ENCODE measurements around the gene SMIM45.
A peak's percentile ranks its signal among the peaks of the same experiment; 100 is the strongest.

The SMIM45 gene

GRCh38 chr22:41922940-41923594, 28.9 kb upstream of the SMIM45 start:
- H3K4me1 Mint-ChIP-seq (ENCODE audit: low read depth): peaks cover 13% of the 10 kb centered on the region
- H3K27ac Mint-ChIP-seq: no peak overlapping the region
- peaks cover 2% of the 10 kb centered on the region for H3K36me3 Mint-ChIP-seq (ENCODE audit: low read depth)
- H3K27me3 Mint-ChIP-seq (ENCODE audit: low read depth): peaks cover 28% of the 10 kb centered on the region
- no peak overlapping the region for H3K4me3 Mint-ChIP-seq
- no peaks in the 10 kb centered on the region for H3K9me3 Mint-ChIP-seq

GRCh38 chr22:41923595-41924276, 28.2 kb upstream of the SMIM45 start:
- H3K4me1 Mint-ChIP-seq (ENCODE audit: low read depth): peaks cover 10% of the 10 kb centered on the region
- no peak overlapping the region for H3K4me3 Mint-ChIP-seq
- H3K36me3 Mint-ChIP-seq (ENCODE audit: low read depth): peaks cover 2% of the 10 kb centered on the region
- no peaks in the 10 kb centered on the region for H3K9me3 Mint-ChIP-seq
- H3K27ac Mint-ChIP-seq: no peak overlapping the region
- H3K27me3 Mint-ChIP-seq (ENCODE audit: low read depth): peaks cover 23% of the 10 kb centered on the region

GRCh38 chr22:41925783-41926460, 26.0 kb upstream of the SMIM45 start:
- Mint-ChIP-seq H3K36me3 (ENCODE audit: low read depth) (peaks cover 2% of the 10 kb centered on the region), H3K4me1 (ENCODE audit: low read depth) (peaks cover 7% of the 10 kb centered on the region), H3K27me3 (ENCODE audit: low read depth) (peaks cover 23% of the 10 kb centered on the region), H3K27ac (no peak overlapping the region), H3K9me3 (no peaks in the 10 kb centered on the region), H3K4me3 (peak overlapping the region; percentile 64)

- no peaks in the 10 kb centered on the region for H3K9me3 Mint-ChIP-seq
- H3K4me3 Mint-ChIP-seq: peak overlapping the region; percentile 42
- H3K27ac Mint-ChIP-seq: no peak overlapping the region
- H3K27me3 Mint-ChIP-seq (ENCODE audit: low read depth): peaks cover 23% of the 10 kb centered on the region
- H3K36me3 Mint-ChIP-seq (ENCODE audit: low read depth): peaks cover 2% of the 10 kb centered on the region
- H3K4me1 Mint-ChIP-seq (ENCODE audit: low read depth): peaks cover 7% of the 10 kb centered on the region
These were observed 24.1 kb upstream of the SMIM45 start for GRCh38 chr22:41927813-41928212.

GRCh38 chr22:41928593-41929417, 23.1 kb upstream of the SMIM45 start:
- Mint-ChIP-seq H3K27ac (no peak overlapping the region), H3K27me3 (ENCODE audit: low read depth) (peaks cover 23% of the 10 kb centered on the region), H3K4me3 (no peak overlapping the region), H3K36me3 (ENCODE audit: low read depth) (peaks cover 2% of the 10 kb centered on the region), H3K9me3 (no peaks in the 10 kb centered on the region), H3K4me1 (ENCODE audit: low read depth) (peaks cover 7% of the 10 kb centered on the region)

GRCh38 chr22:41929418-41929810, 22.5 kb upstream of the SMIM45 start:
- H3K36me3 Mint-ChIP-seq (ENCODE audit: low read depth): peaks cover 2% of the 10 kb centered on the region
- H3K4me1 Mint-ChIP-seq (ENCODE audit: low read depth): peaks cover 7% of the 10 kb centered on the region
- H3K27ac Mint-ChIP-seq: no peak overlapping the region
- peaks cover 23% of the 10 kb centered on the region for H3K27me3 Mint-ChIP-seq (ENCODE audit: low read depth)
- no peaks in the 10 kb centered on the region for H3K9me3 Mint-ChIP-seq
- H3K4me3 Mint-ChIP-seq: no peak overlapping the region

GRCh38 chr22:41931701-41932269, 20.2 kb upstream of the SMIM45 start:
- H3K27me3 Mint-ChIP-seq (ENCODE audit: low read depth): peaks cover 14% of the 10 kb centered on the region
- no peak overlapping the region for H3K4me3 Mint-ChIP-seq
- H3K4me1 Mint-ChIP-seq (ENCODE audit: low read depth): peaks cover 2% of the 10 kb centered on the region
- peaks cover 2% of the 10 kb centered on the region for H3K36me3 Mint-ChIP-seq (ENCODE audit: low read depth)
- no peaks in the 10 kb centered on the region for H3K9me3 Mint-ChIP-seq
- peak overlapping the region; percentile 3 for H3K27ac Mint-ChIP-seq

- H3K4me1 Mint-ChIP-seq (ENCODE audit: low read depth): peaks cover 2% of the 10 kb centered on the region
These were observed 19.6 kb upstream of the SMIM45 start for GRCh38 chr22:41932353-41932752.

GRCh38 chr22:41933411-41934177, 18.4 kb upstream of the SMIM45 start:
- peaks cover 4% of the 10 kb centered on the region for H3K36me3 Mint-ChIP-seq (ENCODE audit: low read depth)
- no peak overlapping the region for H3K27ac Mint-ChIP-seq
- no peak overlapping the region for H3K4me3 Mint-ChIP-seq
- H3K9me3 Mint-ChIP-seq: no peaks in the 10 kb centered on the region
- no peaks in the 10 kb centered on the region for H3K27me3 Mint-ChIP-seq (ENCODE audit: low read depth)
- peaks cover 2% of the 10 kb centered on the region for H3K4me1 Mint-ChIP-seq (ENCODE audit: low read depth)

More at GRCh38 chr22:41932353-41932752, 19.6 kb upstream of the SMIM45 start:
- Mint-ChIP-seq H3K27me3 (ENCODE audit: low read depth) (peaks cover 9% of the 10 kb centered on the region), H3K27ac (no peak overlapping the region), H3K4me3 (no peak overlapping the region), H3K9me3 (no peaks in the 10 kb centered on the region), H3K36me3 (ENCODE audit: low read depth) (peaks cover 2% of the 10 kb centered on the region)

GRCh38 chr22:41934284-41935014, 17.5 kb upstream of the SMIM45 start:
- Mint-ChIP-seq H3K9me3 (no peaks in the 10 kb centered on the region), H3K4me1 (ENCODE audit: low read depth) (peaks cover 6% of the 10 kb centered on the region), H3K27ac (no peak overlapping the region), H3K27me3 (ENCODE audit: low read depth) (no peaks in the 10 kb centered on the region), H3K4me3 (no peak overlapping the region), H3K36me3 (ENCODE audit: low read depth) (peaks cover 8% of the 10 kb centered on the region)

GRCh38 chr22:41935015-41935351, 17.0 kb upstream of the SMIM45 start:
- no peak overlapping the region for H3K4me3 Mint-ChIP-seq
- H3K27me3 Mint-ChIP-seq (ENCODE audit: low read depth): no peaks in the 10 kb centered on the region
- no peaks in the 10 kb centered on the region for H3K9me3 Mint-ChIP-seq
- peaks cover 11% of the 10 kb centered on the region for H3K4me1 Mint-ChIP-seq (ENCODE audit: low read depth)
- H3K27ac Mint-ChIP-seq: no peak overlapping the region
- H3K36me3 Mint-ChIP-seq (ENCODE audit: low read depth): peaks cover 8% of the 10 kb centered on the region

- H3K27ac Mint-ChIP-seq: no peak overlapping the region
- no peaks in the 10 kb centered on the region for H3K9me3 Mint-ChIP-seq
- peaks cover 8% of the 10 kb centered on the region for H3K36me3 Mint-ChIP-seq (ENCODE audit: low read depth)
- no peak overlapping the region for H3K4me3 Mint-ChIP-seq
- H3K4me1 Mint-ChIP-seq (ENCODE audit: low read depth): peaks cover 16% of the 10 kb centered on the region
- H3K27me3 Mint-ChIP-seq (ENCODE audit: low read depth): no peaks in the 10 kb centered on the region
These were observed 16.4 kb upstream of the SMIM45 start for GRCh38 chr22:41935509-41935908.

- Mint-ChIP-seq H3K27me3 (ENCODE audit: low read depth) (no peaks in the 10 kb centered on the region), H3K4me3 (no peak overlapping the region), H3K4me1 (ENCODE audit: low read depth) (peaks cover 28% of the 10 kb centered on the region), H3K36me3 (ENCODE audit: low read depth) (peaks cover 16% of the 10 kb centered on the region), H3K27ac (no peak overlapping the region), H3K9me3 (no peaks in the 10 kb centered on the region)
These were observed 15.1 kb upstream of the SMIM45 start for GRCh38 chr22:41936894-41937169.
